ENCODE measurements around the gene TRIM74.
A peak's percentile ranks its signal among the peaks of the same experiment; 100 is the strongest.
"Not testable (repeated sequence)": the region's sequence is repeated elsewhere in the genome, so short reads cannot be mapped to it uniquely, and the experiment has no call there.

TRIM74 gene

DNA sequence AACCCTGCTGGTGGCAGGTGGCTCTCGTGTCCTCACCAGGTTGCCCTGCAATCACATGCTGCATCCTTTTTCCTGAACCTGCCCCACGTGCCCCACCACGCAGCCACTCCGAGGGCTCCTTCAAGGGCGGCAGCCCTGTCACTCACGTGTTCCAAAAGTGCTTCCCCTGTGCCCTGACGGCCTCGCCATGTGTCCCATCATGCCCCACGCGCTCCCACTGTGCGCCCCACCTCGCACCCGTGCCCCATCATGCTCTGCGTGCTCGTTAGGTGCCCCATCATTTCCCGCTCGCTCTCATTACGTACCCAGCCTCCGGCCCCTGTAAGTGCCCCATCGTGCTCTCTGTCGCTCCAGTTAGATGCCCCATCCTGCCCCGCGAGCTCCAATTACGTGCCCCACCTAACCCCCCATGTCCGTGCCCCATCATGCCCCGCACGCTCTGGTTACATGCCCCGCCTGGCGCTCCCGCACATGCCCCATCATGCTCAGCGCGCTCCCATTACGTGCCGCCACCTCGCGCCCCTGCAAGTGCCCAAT, at the start of gene TRIM74:
Gene TRIM74 (minus strand): TSS at position 487 of the 537 bp plus-strand sequence. CDS start 3,309 bp downstream, outside the sequence.
- ATAC-seq, result peak in 1 of 2 donors; percentile 8

DNA sequence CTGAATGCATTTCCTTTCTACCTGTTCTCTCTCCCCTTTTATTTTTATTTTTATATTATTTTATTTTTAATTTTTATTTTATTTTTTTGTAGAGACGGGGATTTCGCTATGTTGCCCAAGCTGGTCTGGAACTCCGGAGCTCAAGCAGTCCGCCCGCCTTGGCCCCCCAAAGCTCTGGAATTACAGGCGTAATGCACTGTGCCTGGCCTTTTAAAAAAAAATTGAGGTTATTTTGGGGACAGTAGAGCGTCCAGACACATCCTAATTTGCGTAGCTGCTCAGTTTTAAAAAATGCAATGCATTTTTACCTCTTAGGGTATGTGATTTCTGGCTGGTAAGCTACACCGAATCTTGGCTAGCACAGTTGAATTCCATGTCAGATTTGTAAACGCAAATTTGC, 37.2 kb upstream of the TRIM74 start:
- not testable (repeated sequence) for ATAC-seq

DNA sequence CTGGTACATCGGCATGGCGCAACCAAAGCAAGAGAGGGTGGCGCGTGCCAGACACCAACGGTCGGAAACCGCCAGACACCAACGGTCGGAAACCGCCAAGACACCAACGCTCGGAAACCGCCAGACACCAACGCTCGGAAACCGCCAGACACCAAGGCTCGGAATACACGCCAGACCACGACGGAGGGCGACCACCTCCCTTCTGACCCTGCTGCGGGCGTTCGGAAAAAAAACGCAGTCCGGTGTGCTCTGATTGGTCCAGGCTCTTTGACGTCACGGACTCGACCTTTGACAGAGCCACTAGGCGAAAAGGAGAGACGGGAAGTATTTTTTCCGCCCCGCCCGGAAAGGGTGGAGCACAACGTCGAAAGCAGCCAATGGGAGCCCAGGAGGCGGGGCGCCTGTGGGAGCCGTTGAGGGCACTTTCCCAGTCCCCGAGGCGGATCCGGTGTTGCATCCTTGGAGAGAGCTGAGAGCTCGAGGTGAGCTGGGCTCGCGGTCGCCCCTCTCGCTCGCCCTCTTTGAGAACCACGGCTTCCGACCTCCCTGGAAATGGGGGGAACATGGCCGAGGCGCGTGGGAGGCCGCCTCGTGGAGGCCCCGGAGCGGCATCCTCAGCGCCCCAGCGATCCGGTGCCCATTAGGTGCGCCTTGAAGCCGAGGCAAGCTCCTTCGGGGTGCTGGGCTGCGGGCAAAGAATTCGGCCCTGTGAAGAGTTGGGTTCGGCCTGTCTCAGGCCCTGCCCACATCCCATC, 36.6 kb upstream of the TRIM74 start:
- ATAC-seq, result peak; percentile 88 to 90

DNA sequence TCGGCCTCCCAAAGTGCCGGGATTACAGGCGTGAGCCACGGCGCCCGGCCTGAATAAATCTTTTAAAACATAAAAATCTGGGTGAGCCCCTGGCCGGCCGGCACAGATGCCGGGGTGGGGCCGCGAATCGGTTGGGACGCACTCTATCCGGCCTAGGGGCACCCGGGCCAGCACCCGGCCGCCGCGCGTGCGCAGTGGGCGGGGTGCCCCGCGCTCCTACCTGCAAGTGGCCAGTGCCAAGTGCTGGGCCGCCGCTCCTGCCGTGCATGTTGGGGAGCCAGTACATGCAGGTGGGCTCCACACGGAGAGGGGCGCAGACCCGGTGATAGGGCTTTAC, 36.1 kb upstream of the TRIM74 start:
- ATAC-seq, result peak; percentile 83 to 85

DNA sequence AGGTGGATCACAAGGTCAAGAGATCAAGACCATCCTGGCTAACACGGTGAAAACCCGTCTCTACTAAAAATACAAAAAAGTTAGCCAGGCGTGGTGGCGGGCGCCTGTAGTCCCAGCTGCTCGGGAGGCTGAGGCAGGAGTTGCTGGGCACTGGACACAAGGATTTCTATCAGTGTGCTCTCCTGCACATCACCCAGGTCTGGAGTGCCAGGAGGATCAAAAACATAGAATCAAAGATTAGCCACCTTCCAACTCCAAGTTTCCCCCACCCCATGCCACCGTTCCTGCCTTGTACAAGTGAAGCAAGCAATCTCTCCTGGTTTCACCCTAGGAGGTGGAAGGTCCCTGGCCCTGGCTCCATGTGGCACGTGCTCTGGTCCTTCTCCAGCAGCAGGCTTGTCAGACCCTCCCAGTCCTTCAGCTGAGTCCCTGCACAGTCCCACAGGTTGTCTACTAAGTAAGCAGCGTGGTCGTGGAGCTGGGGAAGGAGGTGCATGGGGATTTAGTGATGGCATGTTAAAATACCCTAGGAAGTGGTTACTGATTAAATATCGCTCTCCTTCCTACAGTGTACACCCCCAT, 28.7 kb upstream of the TRIM74 start:
- not testable (repeated sequence) for ATAC-seq

DNA sequence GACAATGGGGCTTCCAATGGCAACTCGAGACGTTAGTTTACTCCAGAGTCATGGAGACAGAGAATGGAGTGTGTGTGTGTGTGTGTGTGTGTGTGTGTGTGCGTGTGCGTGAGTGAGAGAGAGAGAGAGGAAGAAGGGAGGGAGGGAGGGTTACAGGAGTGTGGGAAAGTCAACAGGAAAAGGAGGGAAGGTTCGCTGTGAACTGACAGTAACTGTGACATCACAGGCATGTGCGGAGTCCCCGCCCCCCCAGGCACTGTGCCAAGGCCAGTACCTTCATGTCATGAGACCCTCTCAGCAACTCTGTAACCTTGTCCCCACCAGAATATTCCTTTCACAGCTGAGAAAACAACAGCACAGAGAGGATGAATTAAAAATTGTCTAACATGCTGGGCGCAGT, 28.2 kb upstream of the TRIM74 start:
- ATAC-seq, result not testable (repeated sequence)

DNA sequence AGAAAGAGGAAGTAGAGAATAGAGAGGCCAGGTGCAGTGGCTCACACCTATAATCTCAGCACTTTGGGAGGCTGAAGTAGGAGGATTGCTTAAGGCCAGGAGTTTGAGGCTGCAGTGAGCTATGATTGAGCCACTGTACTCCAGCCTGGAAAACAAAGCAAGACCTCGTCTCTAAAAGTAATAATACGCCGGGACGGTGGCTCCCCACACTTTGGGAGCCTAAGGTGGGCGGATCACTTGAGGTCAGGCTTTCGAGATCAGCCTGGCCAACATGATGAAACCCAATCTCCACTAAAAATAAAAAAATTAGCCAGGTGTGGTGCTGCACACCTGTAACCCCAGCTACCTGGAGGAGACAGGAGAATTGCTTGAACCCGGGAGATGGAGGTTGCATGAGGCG, 26.2 kb upstream of the TRIM74 start:
- not testable (repeated sequence) for ATAC-seq

DNA sequence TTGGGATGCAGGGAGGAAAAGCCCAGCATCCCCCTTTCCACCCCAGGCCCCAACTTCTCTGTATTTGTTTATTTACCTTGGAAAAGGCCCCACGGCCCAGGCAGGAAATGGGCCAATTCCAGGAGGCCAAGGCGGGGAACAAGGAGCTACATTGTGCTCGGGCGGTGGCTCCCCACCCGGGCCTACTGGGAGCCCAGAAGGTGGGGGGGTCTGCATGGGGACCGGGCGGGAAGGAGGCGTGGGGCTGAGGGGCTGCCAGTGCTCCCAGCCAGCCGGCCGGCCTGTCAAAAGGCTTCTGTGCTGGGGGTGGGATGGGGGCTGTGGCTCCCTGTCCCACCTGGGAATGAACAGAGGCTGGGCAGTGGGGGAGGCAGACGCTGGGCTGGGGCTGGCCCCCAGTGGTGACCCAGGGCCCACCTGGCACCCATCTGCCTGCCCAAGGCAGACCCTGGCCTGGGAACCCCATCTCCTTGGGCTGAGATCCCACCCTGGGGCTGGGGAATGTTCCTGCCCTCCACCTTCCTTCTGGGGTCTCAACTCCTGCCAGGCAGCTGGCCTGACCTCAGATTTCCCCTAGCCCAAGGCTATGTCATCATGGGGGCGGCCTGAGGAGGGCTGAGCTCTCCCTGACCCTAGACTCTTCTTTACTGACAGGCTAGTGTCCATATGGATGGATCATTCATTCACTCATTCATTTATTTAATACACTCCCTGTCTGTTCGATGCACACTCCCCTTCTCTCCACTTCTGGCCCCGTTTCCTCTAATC, 21.1 kb upstream of the TRIM74 start:
- ATAC-seq, result not testable (repeated sequence)

DNA sequence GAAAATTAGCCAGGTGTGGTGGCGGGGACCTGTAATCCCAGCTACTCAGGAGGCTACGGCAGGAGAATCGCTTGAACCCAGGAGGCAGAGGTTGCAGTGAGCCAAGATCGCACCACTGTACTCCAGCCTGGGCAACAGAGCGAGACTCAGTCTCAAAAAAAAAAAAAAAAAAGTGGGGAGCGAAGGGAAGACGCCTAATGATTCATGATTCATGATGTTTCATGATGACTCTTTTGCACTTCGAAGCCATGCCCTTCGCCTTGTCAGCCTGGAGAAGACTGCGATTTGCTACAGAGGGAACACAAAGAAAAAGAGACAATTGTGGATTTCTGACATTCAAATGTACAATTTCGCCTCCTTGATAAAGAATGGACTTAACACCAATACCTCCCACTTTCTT, 12.8 kb upstream of the TRIM74 start:
- not testable (repeated sequence) for ATAC-seq

DNA sequence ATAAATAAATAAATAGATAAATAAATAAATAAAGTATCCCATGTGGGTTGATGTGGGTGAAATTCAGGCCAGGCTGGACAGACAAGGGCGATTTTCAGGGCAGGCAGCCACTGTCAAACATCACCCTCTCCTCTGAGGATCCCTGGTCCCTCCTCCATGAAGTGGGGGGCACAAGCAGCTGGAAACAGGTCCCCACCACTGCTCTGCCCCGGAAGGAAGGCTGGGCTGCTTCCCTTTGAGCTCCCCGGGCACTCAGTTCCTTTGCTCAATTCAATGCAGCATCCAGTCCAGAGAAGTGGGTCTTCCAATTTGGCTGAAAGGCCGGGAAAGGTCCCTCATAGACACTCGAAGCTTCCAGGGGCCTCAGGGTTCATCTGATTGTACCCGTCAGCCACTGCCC, 11.1 kb upstream of the TRIM74 start:
- ATAC-seq, result not testable (repeated sequence)

DNA sequence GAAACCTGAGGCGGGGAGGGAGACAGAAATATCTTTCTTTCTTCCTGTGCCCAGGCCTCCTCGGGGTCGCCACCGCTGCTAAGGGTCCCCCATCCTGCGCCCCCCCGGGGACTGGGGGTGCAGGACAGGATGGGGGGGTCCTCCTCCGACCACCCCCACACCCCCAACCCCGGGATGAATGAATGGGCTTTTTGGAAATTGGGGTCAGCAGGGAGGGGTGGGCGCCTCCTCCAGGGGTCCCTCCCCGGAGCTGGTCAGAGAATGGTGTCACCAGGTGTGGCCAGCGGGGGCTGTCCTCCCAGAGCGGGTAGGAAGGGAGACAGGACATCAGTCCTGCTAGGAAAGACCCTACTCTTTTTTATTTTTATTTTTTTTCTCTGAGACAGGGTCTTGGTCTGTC, 7.2 kb upstream of the TRIM74 start:
- not testable (repeated sequence) for ATAC-seq

DNA sequence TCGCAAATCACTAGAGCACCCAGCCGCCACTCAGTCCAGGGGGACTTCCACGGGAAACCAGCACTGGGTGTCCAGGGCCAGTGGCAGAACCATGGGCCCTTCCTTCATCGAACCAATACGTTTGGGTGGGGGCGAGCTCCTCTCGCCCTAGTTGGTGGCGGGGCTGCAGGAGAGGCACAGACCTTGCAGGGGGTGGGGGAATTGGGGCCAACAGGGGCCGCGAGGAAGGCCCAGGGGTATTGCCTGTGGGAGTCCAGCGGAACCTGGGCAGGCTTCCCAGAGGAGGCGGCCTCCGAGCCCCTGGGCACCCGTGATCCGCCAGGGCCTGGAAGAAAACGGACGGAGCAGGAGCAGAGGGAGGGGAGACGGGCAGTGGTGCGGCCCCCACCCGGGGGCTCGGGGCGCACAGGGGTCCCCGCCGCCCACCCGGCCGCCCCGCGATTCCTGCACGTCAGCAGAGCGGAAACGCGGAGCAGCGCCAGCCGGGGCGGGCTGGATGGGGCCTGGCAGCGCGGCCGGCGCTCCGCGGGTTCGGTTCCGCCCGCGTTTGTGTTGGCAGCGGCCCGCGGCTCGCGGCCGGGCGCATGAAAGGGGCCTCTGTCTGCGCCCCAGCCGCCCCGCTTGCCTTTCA, 6.5 kb upstream of the TRIM74 start:
- ATAC-seq, result not testable (repeated sequence)

DNA sequence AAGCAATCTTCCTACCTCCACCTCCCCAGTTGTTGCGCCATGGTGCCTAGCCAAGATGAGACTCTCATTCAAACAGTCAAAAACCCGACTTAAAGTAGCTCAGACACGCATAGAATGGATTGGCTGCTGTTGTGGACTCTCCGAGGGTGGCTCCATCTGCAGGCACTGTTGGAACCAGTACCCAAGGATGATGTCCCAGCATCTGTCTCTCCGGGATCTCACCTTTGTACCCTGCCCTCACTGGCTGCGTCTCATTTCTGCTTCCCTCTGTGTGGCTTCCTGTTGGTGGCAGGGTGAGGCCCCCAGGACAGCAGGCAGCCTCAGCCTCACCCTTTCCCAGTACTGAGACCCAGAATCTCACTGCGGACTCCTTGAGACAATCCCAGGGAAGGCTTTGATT, 5.5 kb upstream of the TRIM74 start:
- not testable (repeated sequence) for ATAC-seq

DNA sequence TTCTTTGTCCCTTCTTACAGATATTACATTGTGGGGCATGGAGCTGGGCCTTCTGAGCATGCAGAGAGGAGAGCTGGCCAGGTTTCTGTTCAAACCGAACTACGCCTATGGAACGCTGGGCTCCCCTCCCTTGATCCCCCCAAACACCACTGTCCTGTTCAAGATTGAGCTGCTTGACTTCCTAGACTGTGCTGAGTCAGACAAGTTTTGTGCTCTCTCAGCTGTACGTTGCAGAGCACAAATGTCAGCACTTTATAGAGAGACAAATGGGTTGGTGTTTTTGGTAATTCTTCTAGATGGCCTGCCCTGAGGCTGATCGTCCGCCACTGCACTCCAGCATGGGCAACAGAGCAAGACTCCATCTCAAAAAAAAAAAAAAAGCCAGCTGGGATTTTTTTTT, 2.2 kb upstream of the TRIM74 start:
- ATAC-seq, result not testable (repeated sequence)

DNA sequence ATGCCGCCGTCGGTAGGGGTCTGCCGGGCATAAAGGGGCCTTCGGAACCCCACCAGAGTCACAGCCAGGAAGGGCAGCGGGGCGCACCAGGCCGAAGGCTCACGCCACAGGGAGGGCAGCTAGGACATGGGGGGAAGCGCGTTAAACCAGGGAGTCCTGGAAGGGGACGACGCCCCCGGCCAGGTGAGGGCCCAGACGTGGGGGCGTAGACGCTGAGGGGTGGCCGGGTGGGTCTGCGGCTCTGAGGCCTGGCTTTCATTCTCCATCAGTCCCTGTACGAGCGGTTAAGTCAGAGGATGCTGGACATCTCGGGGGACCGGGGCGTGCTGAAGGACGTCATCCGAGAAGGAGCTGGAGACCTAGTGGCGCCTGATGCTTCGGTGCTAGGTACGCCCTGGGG, 422 bp upstream of the TRIM74 start:
- not testable (repeated sequence) for ATAC-seq

DNA sequence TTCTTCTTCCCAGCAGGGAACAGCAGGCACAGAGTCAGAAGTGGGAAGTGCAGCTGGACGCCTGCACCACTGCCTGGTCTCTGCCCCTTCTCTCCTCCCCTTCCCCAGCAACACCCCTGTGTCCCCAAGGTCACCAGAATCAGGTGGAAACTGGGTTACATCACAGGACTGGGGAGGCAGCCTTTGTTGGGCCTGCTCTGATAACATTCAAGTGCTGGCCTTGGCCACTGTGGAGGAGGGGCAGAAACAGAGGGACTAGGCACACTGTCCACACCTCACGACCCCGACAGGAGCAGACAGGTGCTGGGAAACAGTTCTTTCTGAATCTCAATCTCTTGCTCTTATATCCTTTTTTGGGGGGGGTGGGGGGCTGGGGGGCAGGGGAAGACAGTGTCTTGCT, 2.4 kb downstream of the TRIM74 start:
- ATAC-seq, result not testable (repeated sequence)

DNA sequence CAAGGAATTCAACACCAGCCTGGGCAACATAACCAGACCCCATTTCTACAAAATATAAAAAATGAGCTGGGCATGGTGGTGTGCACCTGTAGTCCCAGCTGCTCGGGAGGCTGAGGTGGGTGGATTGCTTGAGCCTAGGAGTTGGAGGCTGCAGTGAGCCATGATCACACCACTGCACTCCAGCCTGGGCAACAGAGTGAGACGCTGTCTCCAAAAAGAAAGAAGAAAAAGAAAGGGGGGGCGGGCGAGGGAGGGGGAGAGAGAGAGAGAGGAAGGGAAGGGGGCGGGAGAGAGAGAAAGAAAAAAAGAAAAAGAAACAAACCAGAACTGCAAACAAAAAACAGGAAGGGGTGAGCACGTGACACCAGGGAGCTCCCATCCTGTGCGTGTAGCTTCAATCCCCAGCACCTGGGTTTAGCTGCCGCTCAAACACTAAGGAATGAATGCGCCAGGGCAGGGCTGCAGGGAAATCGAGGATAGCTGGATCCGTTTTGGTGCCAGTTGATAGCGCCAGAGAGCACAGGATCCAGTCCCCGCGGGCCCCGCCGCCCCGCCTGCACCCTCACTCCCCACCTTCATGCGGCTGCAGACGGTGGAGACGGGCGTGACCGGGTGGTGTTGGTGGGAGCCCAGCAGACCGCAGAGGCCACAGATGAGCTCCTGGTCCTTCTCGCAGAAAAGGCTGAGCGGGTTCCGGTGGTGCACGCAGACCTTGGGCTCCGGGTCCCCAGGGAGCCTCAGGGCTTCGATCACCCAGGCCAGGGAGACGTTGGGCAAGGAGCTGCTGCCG, 3.9 kb downstream of the TRIM74 start:
- ATAC-seq, result peak; percentile 57 to 61

DNA sequence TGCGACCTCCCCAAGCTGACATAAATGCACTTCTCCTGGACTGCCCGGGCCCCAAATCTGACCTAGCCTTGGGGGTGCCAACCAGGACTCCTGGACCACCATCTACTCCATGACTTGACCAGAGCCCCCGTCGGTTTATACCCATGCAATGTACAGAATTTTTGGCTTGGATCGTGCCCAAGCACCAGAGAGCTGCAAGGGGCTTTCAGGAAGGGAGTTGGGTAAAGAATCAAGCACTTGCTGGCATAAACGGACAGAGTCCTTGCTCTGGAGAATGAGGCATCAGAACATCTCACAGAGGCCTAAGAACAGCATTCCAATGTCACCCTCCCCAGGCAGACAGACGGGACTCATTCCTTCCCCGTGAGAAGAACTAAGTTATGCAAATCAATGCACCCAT, 6.2 kb downstream of the TRIM74 start:
- not testable (repeated sequence) for ATAC-seq

DNA sequence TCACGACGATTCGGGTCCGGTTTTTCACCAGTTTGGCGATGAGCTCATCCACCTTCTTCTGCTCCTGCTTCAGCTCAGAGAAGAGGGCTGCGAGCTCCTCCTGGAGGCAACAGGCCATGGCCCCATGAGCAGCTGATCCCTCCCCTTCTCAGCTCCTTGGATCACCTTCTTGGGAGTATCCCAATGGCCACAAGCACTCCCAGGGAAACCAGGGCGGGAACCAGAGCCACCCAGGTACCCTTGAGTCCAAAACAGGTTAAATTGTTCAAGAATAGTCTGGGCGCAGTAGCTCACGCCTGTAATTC, 8.0 kb downstream of the TRIM74 start:
- not testable (repeated sequence) for ATAC-seq

DNA sequence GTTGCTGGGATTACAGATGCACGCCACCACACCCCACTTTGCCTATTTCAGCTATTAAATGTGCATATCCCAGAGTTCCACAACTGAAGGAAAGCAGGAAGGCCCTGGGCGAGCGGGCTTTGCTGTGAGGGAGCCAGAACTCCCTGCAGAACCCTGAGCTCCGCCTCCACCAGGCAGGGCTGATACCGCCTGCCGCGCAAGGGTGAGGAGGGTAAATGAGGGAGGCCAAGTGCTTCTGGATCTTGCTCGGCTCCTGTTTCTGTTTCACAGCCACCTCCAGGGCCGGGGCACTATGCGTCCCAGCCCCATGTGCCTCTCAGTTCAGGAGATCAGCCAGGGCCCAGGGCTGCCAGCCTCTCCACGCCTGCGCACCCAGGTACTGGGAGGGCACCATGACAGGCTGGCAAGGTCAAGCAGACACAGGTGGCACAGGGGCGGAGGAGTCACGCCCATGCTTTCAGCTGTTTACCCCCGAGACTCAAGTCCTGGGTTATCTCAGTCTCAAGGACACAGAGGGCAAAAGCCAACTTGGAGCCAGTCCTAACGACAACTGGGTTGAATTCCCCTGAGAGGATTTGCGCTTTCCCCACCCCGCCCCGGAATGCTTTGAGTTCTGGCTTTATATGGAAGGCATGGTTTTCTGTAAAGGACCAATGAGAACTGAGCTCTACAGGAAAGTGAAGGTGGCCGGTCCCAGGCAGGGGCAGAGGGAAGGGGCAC, 8.5 kb downstream of the TRIM74 start:
- not testable (repeated sequence) for ATAC-seq

DNA sequence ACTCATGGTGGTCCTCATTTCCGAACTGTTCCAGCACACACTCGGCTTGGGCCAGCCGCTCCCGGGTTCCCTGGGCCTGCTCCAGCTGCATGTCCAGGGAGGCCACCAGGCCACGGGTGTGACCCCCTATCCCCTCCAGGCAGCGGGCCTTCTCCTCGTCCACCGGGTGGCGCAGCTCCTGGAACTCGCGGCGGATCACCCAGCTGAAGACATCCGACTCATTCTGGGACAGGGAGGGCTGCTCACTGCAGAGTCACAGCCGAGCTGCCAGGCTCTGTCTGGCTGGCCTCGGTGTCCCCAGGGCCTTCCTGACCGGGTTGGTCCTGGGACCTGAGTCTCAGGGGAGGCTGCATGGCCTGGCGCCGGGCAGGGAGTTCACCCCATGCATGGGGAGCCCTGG, 9.2 kb downstream of the TRIM74 start:
- ATAC-seq, result not testable (repeated sequence)
